ENCODE results near the gene ATF6. TPM values are rescaled to one million over a fixed set of nuclear protein-coding genes. Genes with fewer than 3 reads are reported as not detected.

Gene ATF6
- total RNA-seq, 1 experiment from 2014 or later = 20.9 TPM

DNA sequence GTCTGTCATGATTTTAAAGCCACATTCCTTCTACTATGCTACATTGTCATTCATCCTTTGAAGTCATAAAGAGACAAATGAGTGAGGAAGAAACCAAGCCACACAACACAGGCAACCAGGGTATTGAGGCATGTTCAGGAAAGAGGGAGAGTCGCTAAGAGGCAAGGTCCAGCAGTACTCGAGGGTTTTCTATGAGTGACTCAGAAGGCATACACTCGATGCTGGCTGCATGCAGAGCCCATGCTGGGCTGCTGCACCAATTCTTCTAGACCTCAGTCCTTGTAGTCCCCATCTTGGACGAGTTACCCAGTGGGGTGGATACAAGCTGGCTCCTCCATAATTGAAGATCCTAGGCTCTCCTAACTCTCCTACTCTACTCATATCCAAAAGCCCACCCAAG lies 199.9 kb downstream of the ATF6 start (continued):
- TF ChIP-seq, protein P1, sequence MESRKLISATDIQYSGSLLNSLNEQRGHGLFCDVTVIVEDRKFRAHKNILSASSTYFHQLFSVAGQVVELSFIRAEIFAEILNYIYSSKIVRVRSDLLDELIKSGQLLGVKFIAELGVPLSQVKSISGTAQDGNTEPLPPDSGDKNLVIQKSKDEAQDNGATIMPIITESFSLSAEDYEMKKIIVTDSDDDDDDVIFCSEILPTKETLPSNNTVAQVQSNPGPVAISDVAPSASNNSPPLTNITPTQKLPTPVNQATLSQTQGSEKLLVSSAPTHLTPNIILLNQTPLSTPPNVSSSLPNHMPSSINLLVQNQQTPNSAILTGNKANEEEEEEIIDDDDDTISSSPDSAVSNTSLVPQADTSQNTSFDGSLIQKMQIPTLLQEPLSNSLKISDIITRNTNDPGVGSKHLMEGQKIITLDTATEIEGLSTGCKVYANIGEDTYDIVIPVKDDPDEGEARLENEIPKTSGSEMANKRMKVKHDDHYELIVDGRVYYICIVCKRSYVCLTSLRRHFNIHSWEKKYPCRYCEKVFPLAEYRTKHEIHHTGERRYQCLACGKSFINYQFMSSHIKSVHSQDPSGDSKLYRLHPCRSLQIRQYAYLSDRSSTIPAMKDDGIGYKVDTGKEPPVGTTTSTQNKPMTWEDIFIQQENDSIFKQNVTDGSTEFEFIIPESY (IDR thresholded peaks at IDR 0.05; ENCODE audit: extremely low read depth, insufficient replicate concordance, low read length) = no peak
- TF ChIP-seq RAD21 (IDR thresholded peaks at IDR 0.05; ENCODE audit: low read depth) (no peak), ELF1 (IDR thresholded peaks at IDR 0.05; ENCODE audit: borderline replicate concordance, low read depth) (no peak), JUND (IDR thresholded peaks at IDR 0.05) (no peak)
- TF ChIP-seq, protein P2, sequence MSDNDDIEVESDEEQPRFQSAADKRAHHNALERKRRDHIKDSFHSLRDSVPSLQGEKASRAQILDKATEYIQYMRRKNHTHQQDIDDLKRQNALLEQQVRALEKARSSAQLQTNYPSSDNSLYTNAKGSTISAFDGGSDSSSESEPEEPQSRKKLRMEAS (IDR thresholded peaks at IDR 0.05) = no peak

DNA sequence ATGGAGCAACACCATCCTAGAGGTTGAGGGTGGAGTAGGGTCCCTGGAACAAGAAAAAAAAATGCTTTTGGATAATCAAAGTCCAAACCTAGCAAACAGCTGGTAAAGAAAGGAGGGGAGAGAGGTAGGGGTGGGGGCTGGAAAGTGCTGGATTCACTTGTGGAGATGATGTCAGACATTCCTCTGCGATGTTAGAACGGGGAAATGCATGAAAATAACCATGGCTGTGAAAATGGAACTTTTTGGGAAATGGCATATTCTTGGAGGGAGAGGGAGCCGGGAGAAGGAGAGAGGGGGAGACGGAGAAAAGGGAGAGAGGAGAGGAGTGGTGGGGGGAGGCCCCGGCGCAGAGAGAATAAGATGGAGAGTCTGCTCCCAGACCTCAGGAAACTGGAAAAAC lies 203.9 kb downstream of the ATF6 start:
- TF ChIP-seq EZH2phosphoT487 (IDR thresholded peaks at IDR 0.05; ENCODE audit: borderline replicate concordance) (no peak), ZFX (IDR thresholded peaks at IDR 0.05) (no peak), FOSL1 (IDR thresholded peaks at IDR 0.05; ENCODE audit: low read depth) (no peak), JUND (IDR thresholded peaks at IDR 0.05) (no peak)
- TF ChIP-seq, protein P3, sequence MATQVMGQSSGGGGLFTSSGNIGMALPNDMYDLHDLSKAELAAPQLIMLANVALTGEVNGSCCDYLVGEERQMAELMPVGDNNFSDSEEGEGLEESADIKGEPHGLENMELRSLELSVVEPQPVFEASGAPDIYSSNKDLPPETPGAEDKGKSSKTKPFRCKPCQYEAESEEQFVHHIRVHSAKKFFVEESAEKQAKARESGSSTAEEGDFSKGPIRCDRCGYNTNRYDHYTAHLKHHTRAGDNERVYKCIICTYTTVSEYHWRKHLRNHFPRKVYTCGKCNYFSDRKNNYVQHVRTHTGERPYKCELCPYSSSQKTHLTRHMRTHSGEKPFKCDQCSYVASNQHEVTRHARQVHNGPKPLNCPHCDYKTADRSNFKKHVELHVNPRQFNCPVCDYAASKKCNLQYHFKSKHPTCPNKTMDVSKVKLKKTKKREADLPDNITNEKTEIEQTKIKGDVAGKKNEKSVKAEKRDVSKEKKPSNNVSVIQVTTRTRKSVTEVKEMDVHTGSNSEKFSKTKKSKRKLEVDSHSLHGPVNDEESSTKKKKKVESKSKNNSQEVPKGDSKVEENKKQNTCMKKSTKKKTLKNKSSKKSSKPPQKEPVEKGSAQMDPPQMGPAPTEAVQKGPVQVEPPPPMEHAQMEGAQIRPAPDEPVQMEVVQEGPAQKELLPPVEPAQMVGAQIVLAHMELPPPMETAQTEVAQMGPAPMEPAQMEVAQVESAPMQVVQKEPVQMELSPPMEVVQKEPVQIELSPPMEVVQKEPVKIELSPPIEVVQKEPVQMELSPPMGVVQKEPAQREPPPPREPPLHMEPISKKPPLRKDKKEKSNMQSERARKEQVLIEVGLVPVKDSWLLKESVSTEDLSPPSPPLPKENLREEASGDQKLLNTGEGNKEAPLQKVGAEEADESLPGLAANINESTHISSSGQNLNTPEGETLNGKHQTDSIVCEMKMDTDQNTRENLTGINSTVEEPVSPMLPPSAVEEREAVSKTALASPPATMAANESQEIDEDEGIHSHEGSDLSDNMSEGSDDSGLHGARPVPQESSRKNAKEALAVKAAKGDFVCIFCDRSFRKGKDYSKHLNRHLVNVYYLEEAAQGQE (IDR thresholded peaks at IDR 0.05; ENCODE audit: low read depth) = no peak
- TF ChIP-seq, protein P1 (IDR thresholded peaks at IDR 0.05; ENCODE audit: extremely low read depth, insufficient replicate concordance, low read length) = no peak
- Histone ChIP-seq H4K20me1 (ENCODE audit: insufficient read depth) (no peaks in the 10 kb centered on the region), H3K4me1 (ENCODE audit: control insufficient read depth in 1 of 2, insufficient read depth in 2 of 2, low read length in 2 of 2) (no peaks in the 10 kb centered on the region), H3K27me3 (ENCODE audit: insufficient read depth, low read length) (no peaks in the 10 kb centered on the region), H3K36me3 (ENCODE audit: control insufficient read depth in 1 of 2, insufficient read depth in 2 of 2, low read length in 2 of 2) (no peaks in the 10 kb centered on the region), H3K4me2 (ENCODE audit: low read length) (no peak overlapping the region), H3K9ac (ENCODE audit: low read length) (no peak overlapping the region), H3K79me2 (ENCODE audit: insufficient read depth, low read length) (no peaks in the 10 kb centered on the region), H2AFZ (ENCODE audit: low read depth, low read length, poor library complexity, severe bottlenecking) (no peak overlapping the region), H3K27ac (ENCODE audit: low read depth, low read length) (no peak overlapping the region), H3K9me3 (ENCODE audit: control insufficient read depth in 1 of 2, insufficient read depth in 1 of 2, low read depth in 1 of 2, low read length in 2 of 2) (no peaks in the 10 kb centered on the region), H3K9me2 (ENCODE audit: insufficient read depth) (no peaks in the 10 kb centered on the region), H3K4me3 (replicated peaks in 1 of 2; ENCODE audit: low read depth in 1 of 2, low read length in 2 of 2) (no peak overlapping the region)
- ChIA-PET CTCF (no interaction called here), RAD21 (ENCODE audit: low non-redundant PET in 1 of 2, low total read pairs in 2 of 2, uncharacterized antibody in 2 of 2, unreplicated experiment in 2 of 2) (no interaction called here), POLR2A (no interaction called here)
- no TSS peak for BruUV-seq (replicated peaks)
- DNase-seq (ENCODE audit: low read depth, low spot score) = no peak
- no peak for ATAC-seq
- intact Hi-C loops (cut with micrococcal nuclease) = no loop called here

Data from HCT116 (cell line).